ENCODE measurements around the gene SLC38A9.
"Not testable (repeated sequence)": the region's sequence is repeated elsewhere in the genome, so short reads cannot be mapped to it uniquely, and the experiment has no call there.

SLC38A9 gene

DNA sequence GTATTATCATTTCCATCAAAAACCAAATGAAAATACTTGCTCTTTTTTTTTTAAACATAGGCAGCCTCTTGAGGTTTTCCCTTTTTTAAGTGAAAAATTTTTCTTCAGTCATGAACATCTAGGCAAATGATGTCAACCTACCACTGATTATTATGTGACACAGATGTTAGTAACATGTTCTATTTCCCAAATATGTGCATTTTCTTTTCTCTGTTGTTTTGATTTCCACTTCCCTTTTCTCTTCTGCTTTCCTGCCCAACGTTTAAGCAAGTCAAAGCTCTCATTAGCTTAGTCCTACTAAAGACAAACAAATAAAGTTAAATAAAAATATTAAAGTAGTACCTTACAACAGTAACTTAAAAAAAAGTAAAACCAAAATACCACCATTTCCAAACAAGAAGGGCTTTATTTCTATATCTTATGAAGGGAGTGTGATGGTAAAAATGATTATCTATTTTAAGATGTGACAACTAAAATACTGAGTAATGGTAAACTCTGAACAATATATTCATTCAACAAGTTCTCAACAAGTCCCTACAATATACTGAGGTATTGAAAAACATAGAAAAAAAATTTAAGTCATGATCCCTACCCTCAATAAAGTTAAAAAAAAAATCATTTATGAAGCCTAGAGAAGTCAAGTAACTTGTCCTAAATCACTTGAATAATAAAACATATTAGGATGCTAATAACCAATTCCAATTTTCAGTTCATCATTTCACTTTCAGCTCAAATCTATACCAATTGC is 9.4 kb downstream of the SLC38A9 start:
- DNase-seq, result no peak

DNA sequence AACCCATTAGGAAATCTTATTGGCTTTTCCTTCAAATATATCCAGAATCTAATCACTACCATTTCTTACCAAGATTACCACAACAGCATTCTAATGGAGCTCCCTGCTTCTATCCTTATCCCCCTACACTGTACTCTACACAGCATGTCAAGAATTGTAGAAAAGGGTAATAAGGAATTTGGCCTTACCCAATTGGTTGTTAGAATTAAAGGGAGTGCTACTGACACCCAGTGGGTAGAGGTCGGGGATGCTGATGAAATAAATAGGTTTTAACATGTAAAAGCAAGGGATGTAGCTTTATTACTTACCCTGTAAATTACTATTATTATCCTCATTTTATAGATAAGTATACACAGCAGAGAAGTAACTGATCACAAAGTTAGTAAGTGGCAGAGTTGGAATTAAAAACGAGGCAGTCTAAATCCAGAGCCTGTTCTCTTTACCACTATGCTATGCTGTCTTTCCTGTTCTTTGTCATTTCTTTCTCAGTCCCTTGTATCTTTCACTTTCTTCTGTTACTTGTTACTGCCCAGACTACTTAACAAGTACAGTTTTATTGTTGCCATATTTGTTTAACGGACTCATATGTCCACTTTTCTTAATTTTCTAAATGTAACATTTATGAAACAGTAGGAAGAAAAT is 10.5 kb downstream of the SLC38A9 start:
- DNase-seq, result no peak

- no peak for DNase-seq
Measured at GRCh38 chr5:55700745-55701144, 11.4 kb downstream of the SLC38A9 start.

DNA sequence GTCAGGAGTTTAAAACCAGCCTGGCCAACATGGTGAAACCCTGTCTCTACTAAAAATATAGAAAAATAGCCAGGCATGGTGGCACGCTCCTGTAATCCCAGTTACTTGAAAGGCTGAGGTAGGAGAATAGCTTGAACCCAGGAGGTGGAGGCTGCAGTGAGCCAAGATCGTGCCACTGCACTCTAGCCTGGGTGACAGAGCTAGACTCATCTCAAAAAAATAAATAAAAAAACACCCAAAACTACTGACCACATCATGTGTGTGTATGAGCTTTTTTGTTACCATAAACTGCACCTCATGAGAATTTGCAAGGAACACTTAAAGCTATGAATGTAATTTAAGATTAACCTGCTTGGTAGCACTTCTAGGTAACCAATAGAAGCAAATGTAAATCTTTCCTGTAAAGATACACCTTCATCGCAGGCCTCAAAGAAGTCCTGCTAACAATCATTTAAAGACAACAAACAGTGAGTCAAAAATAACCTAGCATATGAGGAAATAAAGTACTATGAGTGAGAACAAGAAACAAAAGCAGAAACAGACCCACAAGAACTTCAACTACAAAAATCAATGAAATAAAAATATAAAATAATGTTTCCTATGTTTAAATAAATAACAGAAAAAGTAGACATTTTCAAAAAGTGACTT is 13.0 kb downstream of the SLC38A9 start:
- no peak for DNase-seq

DNA sequence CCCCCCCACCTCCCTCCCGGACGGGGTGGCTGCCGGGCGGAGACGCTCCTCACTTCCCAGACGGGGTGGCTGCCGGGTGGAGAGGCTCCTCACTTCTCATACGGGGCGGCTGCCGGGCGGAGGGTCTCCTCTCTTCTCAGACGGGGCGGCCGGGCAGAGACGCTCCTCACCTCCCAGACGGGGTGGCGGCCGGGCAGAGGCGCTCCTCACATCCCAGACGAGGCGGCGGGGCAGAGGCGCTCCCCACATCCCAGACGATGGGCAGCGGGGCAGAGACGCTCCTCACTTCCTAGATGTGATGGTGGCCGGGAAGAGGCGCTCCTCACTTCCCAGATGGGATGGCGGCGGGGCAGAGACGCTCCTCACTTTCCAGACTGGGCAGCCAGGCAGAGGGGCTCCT is 15.4 kb downstream of the SLC38A9 start:
- DNase-seq, result not testable (repeated sequence)

GRCh38 chr5:55694152-55694830 is 17.8 kb downstream of the SLC38A9 start:
- DNase-seq, result no peak

DNA sequence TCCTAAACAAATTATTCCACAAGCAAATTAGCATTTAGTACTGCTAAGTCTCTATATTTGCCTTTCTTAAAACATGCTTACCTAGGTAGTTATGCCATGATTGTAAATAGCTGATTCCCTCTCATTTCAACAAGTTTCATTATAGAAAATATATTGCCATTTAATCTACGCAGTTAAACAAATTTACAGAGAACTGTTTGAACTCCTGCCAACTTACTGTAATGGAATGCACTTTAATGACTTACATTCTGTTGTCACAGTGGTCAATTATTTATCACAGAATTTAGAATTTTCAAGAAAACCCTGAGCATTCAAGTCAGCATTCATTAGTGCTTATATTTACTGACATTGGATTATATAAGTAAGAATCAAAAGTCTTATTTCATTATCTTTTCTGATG is 19.6 kb downstream of the SLC38A9 start:
- DNase-seq, result no peak

- no peak for DNase-seq
Measured at GRCh38 chr5:55692106-55692417, 20.1 kb downstream of the SLC38A9 start.

DNA sequence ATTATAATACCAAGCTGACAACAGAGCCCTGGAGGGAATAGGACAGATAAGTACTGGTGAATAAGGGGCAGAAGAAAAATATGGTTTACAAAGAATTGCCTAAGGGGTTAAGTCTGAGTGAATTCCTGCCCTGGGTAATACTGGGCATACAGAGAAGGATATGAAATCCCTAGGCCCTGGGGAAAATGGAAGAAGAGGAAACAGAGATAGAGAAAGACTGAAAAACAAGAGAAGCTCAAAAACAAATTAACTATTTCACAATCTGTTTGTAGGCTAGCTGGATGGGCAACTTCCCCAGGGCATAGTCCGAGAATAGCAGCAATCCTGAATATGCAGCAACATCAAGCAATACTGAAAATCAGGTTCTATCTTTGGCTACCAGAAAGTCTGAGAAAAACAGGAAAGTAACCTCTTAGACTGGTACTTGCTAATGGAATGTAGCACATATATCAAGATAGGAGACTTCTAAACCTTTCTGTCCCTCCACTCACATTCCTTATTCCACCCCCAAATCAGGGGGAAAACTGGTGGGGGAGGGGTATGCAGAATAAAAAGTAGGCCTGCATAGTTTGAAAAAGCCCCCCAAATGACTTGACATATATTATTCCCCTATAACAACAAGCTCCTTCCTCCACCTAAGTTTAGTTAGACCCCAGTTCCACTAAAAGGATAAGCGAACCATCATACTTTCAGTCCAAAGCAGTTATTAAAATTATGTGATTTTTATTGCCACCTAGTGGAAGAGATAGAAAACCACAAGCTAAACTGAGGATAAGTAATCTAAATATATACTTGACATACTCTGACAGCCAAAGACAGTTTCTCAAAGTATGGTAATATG is 20.6 kb downstream of the SLC38A9 start:
- peak; percentile 7 for DNase-seq

GRCh38 chr5:55682071-55682470 is 30.1 kb downstream of the SLC38A9 start:
- DNase-seq, result no peak

- DNase-seq, result no peak
Measured at GRCh38 chr5:55681301-55681700, 30.8 kb downstream of the SLC38A9 start.

DNA sequence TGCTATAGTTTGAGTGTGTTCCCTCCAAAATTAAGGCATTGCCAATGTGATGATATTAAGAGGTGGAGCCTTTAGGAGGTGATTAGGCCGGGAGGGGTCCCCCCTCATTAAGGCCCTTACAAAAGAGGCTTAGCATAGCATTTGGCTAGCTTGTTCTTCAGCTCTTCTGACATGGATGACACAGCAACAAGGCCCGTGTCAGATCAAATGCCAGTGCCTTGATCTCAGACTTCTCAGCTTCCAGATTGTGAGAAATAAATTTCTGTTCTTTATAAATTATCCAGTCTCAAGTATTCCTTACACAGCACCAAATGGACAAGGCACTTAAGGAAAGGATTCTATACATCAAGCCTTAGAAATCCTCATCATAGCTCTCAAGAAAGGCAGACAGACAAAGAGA is 31.8 kb downstream of the SLC38A9 start:
- DNase-seq, result no peak

- DNase-seq, result no peak
Measured at GRCh38 chr5:55679556-55679955, 32.6 kb downstream of the SLC38A9 start.

GRCh38 chr5:55675119-55675518 is 37.0 kb downstream of the SLC38A9 start:
- no peak for DNase-seq

- no peak for DNase-seq
Measured at GRCh38 chr5:55674340-55674739, 37.8 kb downstream of the SLC38A9 start.

- DNase-seq, result no peak
Measured at GRCh38 chr5:55672477-55672911, 39.6 kb downstream of the SLC38A9 start.

GRCh38 chr5:55671975-55672374 is 40.1 kb downstream of the SLC38A9 start:
- no peak for DNase-seq

- no peak for DNase-seq
Measured at GRCh38 chr5:55668356-55668755, 43.8 kb downstream of the SLC38A9 start.

DNA sequence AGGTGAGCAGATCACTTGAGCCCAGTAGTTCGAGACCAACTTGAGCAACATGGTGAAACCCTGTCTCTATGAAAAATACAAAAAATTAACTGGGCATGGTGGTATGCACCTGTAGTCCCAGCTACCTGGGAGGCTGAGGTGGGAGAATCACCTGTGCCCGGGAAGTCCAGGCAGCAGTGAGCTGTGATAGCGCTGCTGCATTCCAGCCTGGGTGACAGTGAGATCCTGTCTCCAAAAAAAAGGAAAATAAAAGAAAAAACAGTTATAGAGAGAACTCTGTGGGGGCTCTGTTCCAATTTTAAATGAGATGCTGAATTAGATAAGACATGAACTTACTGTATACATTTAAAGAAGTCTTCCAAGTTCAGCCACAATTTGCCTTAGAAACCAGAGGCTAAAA is 44.2 kb downstream of the SLC38A9 start:
- no peak for DNase-seq

- DNase-seq, result no peak
Measured at GRCh38 chr5:55665065-55665464, 47.1 kb downstream of the SLC38A9 start.

GRCh38 chr5:55657443-55657842 is 54.7 kb downstream of the SLC38A9 start:
- no peak for DNase-seq

DNA sequence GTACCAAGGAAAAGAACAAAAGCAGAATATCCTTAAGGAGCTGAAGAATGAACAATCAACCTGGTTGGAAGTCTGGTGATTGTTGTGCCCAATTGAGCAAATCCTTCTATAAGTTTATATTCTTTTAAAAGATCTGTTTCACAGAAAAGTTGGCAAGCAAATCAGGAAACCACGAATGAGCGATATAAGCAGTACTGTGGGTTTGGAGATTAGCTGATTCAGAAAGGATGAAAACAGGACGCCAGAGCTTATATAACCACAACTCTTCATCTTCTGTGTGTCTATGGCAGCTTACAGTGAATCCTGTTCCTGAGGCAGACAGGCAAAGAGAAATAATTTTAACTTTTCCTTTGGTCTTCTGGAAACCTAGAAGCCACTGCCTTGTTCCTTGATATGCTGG is 61.7 kb downstream of the SLC38A9 start:
- no peak for DNase-seq

- no peak for DNase-seq
Measured at GRCh38 chr5:55649963-55650362, 62.2 kb downstream of the SLC38A9 start.
